ENCODE data around the gene LRP1B. TPM values are rescaled to one million over a fixed set of nuclear protein-coding genes. Genes with fewer than 3 reads are reported as not detected.

Gene LRP1B
- total and polyA plus RNA-seq, 2 donors (not counting 1 experiment from before 2014, with no cell fraction given) = not detected

- no peaks in the 10 kb centered on the region for H3K27me3 Mint-ChIP-seq
- intact Hi-C loops (cut with micrococcal nuclease) = no loop called here
- CTCF ChIA-PET = no interaction called here
Measured at GRCh38 chr2:140529706-140530105, 1601.1 kb downstream of the LRP1B start.

GRCh38 chr2:140528982-140529381 lies 1601.8 kb downstream of the LRP1B start:
- no peaks in the 10 kb centered on the region for H3K27me3 Mint-ChIP-seq
- ChIA-PET CTCF (no interaction called here), POLR2A (no interaction called here)
- no peaks in the 10 kb centered on the region for H3K36me3 ChIP-seq (replicated peaks in 1 of 2; ENCODE audit: control extremely low read depth in 1 of 2, control insufficient read depth in 1 of 2, extremely low read depth in 1 of 2, insufficient read depth in 2 of 2, low read length in 1 of 2)
- H3K79me2 ChIP-seq (ENCODE audit: control insufficient read depth, insufficient read depth, low read length) = no peaks in the 10 kb centered on the region
- no peak overlapping the region for H3K4me2 ChIP-seq (replicated peaks; ENCODE audit: low read depth, low read length, poor library complexity, severe bottlenecking)
- no peak overlapping the region for H3K4me3 ChIP-seq (ENCODE audit: control extremely low read depth in 1 of 5, extremely low read depth in 1 of 5, insufficient read depth in 1 of 5, low read depth in 2 of 5, low read length in 4 of 5)
- H3K27ac Mint-ChIP-seq = no peak overlapping the region
- intact Hi-C loops (cut with micrococcal nuclease) = no loop called here
- no peaks in the 10 kb centered on the region for H3K4me1 ChIP-seq (ENCODE audit: control insufficient read depth in 2 of 2, insufficient read depth in 2 of 2, low read length in 2 of 2)
- H3K9ac ChIP-seq (ENCODE audit: low read length) = no peak overlapping the region
- H3K27ac ChIP-seq (ENCODE audit: low read length in 2 of 2) = no peak overlapping the region
- TF ChIP-seq EZH2 (IDR thresholded peaks at IDR 0.05; ENCODE audit: borderline replicate concordance, insufficient read depth, low read depth, low read length, poor library complexity, severe bottlenecking) = no peak
- no peak for TF ChIP-seq CTCF (IDR thresholded peaks at IDR 0.05)
- H3K4me1 Mint-ChIP-seq = no peaks in the 10 kb centered on the region
- H2AFZ ChIP-seq (ENCODE audit: insufficient read depth, low read depth, low read length, poor library complexity, severe bottlenecking) = no peak overlapping the region
- H3K9me3 Mint-ChIP-seq (ENCODE audit: insufficient read depth) = no peaks in the 10 kb centered on the region
- WGBS (ENCODE audit: insufficient coverage) = no CpG with 5 or more reads among the region's 2 CpGs
- DNase-seq (no peak), ATAC-seq (ENCODE audit: low read depth) (no peak)
- no peaks in the 10 kb centered on the region for H4K20me1 ChIP-seq (ENCODE audit: control insufficient read depth, insufficient read depth, low read length, poor library complexity, severe bottlenecking)
- H3K9me3 ChIP-seq (ENCODE audit: control extremely low read depth in 1 of 3, control insufficient read depth in 2 of 3, insufficient read depth in 1 of 3, low read length in 2 of 3) = no peaks in the 10 kb centered on the region
- H3K4me3 Mint-ChIP-seq = no peak overlapping the region
- no peaks in the 10 kb centered on the region for H3K27me3 ChIP-seq (replicated peaks in 1 of 4; ENCODE audit: control extremely low read depth in 1 of 4, control insufficient read depth in 3 of 4, insufficient read depth in 4 of 4, low read length in 3 of 4)

More at GRCh38 chr2:140529706-140530105, 1601.1 kb downstream of the LRP1B start:
- no peaks in the 10 kb centered on the region for H3K4me1 Mint-ChIP-seq
- no peak overlapping the region for H3K4me3 Mint-ChIP-seq
- Histone ChIP-seq H3K9me3 (ENCODE audit: control extremely low read depth in 1 of 3, control insufficient read depth in 2 of 3, insufficient read depth in 1 of 3, low read length in 2 of 3) (no peaks in the 10 kb centered on the region), H3K4me2 (replicated peaks; ENCODE audit: low read depth, low read length, poor library complexity, severe bottlenecking) (no peak overlapping the region), H3K27ac (ENCODE audit: low read length in 2 of 2) (no peak overlapping the region), H3K4me1 (ENCODE audit: control insufficient read depth in 2 of 2, insufficient read depth in 2 of 2, low read length in 2 of 2) (no peaks in the 10 kb centered on the region), H3K79me2 (ENCODE audit: control insufficient read depth, insufficient read depth, low read length) (no peaks in the 10 kb centered on the region), H3K36me3 (replicated peaks in 1 of 2; ENCODE audit: control extremely low read depth in 1 of 2, control insufficient read depth in 1 of 2, extremely low read depth in 1 of 2, insufficient read depth in 2 of 2, low read length in 1 of 2) (no peaks in the 10 kb centered on the region), H4K20me1 (ENCODE audit: control insufficient read depth, insufficient read depth, low read length, poor library complexity, severe bottlenecking) (no peaks in the 10 kb centered on the region), H3K9ac (ENCODE audit: low read length) (no peak overlapping the region), H2AFZ (ENCODE audit: insufficient read depth, low read depth, low read length, poor library complexity, severe bottlenecking) (no peak overlapping the region), H3K27me3 (replicated peaks in 1 of 4; ENCODE audit: control extremely low read depth in 1 of 4, control insufficient read depth in 3 of 4, insufficient read depth in 4 of 4, low read length in 3 of 4) (no peaks in the 10 kb centered on the region), H3K4me3 (ENCODE audit: control extremely low read depth in 1 of 5, extremely low read depth in 1 of 5, insufficient read depth in 1 of 5, low read depth in 2 of 5, low read length in 4 of 5) (no peak overlapping the region)
- no peaks in the 10 kb centered on the region for H3K9me3 Mint-ChIP-seq (ENCODE audit: insufficient read depth)
- no peak for TF ChIP-seq CTCF (IDR thresholded peaks at IDR 0.05)
- TF ChIP-seq EZH2 (IDR thresholded peaks at IDR 0.05; ENCODE audit: borderline replicate concordance, insufficient read depth, low read depth, low read length, poor library complexity, severe bottlenecking) = no peak
- no peak overlapping the region for H3K27ac Mint-ChIP-seq
- ATAC-seq (ENCODE audit: low read depth) (no peak), DNase-seq (no peak)
- POLR2A ChIA-PET = no interaction called here
- no CpG with 5 or more reads among the region's 2 CpGs for WGBS (ENCODE audit: insufficient coverage)
